HepG2 (cell line): ENCODE measurements around the gene XPC. TPM values are rescaled to one million over a fixed set of nuclear protein-coding genes. Genes with fewer than 3 reads are reported as not detected.

Experiments
- ATAC-seq: fragments of 200-7000 bp; cut with Tn5 transposase; 3 replicates; pipeline ENCODE4 v1.9.1; 2020; ENCODE audit warnings: mild to moderate bottlenecking, moderate library complexity
- BruUV-seq: library from RNA; stranded (reverse); fragments of 400-500 nt; replicated peaks from 2 replicates; lab custom pipeline; 2021; lab: Mats Ljungman, UMichigan
- CTCF ChIA-PET: fragments of 300-600 bp; formaldehyde crosslinking; extraction: SDS; loops from one replicate; lab custom pipeline; 2021; ENCODE audit warnings: low total read pairs, inconsistent platforms, low intra/inter-chr PET ratio; lab: Yijun Ruan, JAX
- POLR2A ChIA-PET: fragments of 350-600 bp; sonication (Branson Sonifier 250); formaldehyde crosslinking; loops from one replicate; lab custom pipeline; 2020; ENCODE audit warnings: antibody characterized with exemption, inconsistent platforms; lab: Yijun Ruan, JAX
- DNase-seq: peaks from one replicate; pipeline ENCODE4 v3.0.0-alpha.2; 2015; ENCODE audit warnings: low spot score
- FAIRE-seq: peaks from 3 replicates; lab custom pipeline; 2011; peaks lifted over from hg19 to GRCh38; lab: Jason Lieb, UNC
- H2AFZ ChIP-seq: one replicate; pipeline ENCODE4 v1.6.1; 2011; ENCODE audit warnings: low read length, inconsistent platforms
- H3K27ac ChIP-seq: fragments of 300-600 bp; 3 replicates; pipeline ENCODE4 v1.8.0; 2011; ENCODE audit warnings: mixed run types, mild to moderate bottlenecking, mixed read lengths, low read length, inconsistent platforms; ENCODE audit not compliant: insufficient read depth; ENCODE audit errors: extremely low read length
- H3K27me3 ChIP-seq, 2 experiments: fragments of 200-600 bp in 1 of 2; 2 replicates in 1 of 2; 3 replicates in 1 of 2; pipeline versions ENCODE4 v1.6.0 to v1.8.0; 2011; ENCODE audit warnings: low read length in 2 of 2, mild to moderate bottlenecking in 2 of 2, moderate library complexity in 2 of 2, inconsistent platforms in 1 of 2; ENCODE audit not compliant: insufficient read depth in 2 of 2, control insufficient read depth in 1 of 2
- H3K36me3 ChIP-seq, 2 experiments: fragments of 200-600 bp in 1 of 2; replicated peaks in 1 of 2; 2 replicates in 1 of 2; 3 replicates in 1 of 2; pipeline versions ENCODE4 v1.5.1 to v1.8.0; 2011; ENCODE audit warnings: low read length in 2 of 2, inconsistent platforms in 1 of 2; ENCODE audit not compliant: insufficient read depth in 2 of 2, control insufficient read depth in 1 of 2
- H3K4me1 ChIP-seq: 2 replicates; pipeline ENCODE4 v1.5.1; 2012; ENCODE audit warnings: low read length, inconsistent platforms; ENCODE audit not compliant: insufficient read depth
- H3K4me2 ChIP-seq: 2 replicates; pipeline ENCODE4 v1.6.0; 2011; ENCODE audit warnings: low read depth, low read length, inconsistent platforms
- H3K4me3 ChIP-seq, 3 experiments: fragments of 200-600 bp in 1 of 3; sonication (generic), shearing (Covaris generic) in 1 of 3; replicated peaks in 1 of 3; 2 replicates each; pipeline ENCODE4 v1.5.1; 2011 to 2016; ENCODE audit warnings: low read length in 3 of 3, inconsistent platforms in 2 of 3, low read depth in 2 of 3, mild to moderate bottlenecking in 2 of 3, control low read depth in 1 of 3, mixed read lengths in 1 of 3; ENCODE audit not compliant: insufficient read depth in 1 of 3
- H3K79me2 ChIP-seq: one replicate; pipeline ENCODE4 v1.6.1; 2011; ENCODE audit warnings: low read length, inconsistent platforms; ENCODE audit not compliant: insufficient read depth
- H3K9ac ChIP-seq: 2 replicates; pipeline ENCODE4 v1.6.0; 2011; ENCODE audit warnings: mild to moderate bottlenecking, low read depth, low read length, inconsistent platforms; ENCODE audit not compliant: insufficient read depth
- H3K9me3 ChIP-seq: 2 replicates; pipeline ENCODE4 v1.5.1; 2012; ENCODE audit warnings: mild to moderate bottlenecking, low read length
- H4K20me1 ChIP-seq: 2 replicates; pipeline ENCODE4 v1.6.0; 2011; ENCODE audit warnings: inconsistent platforms, mild to moderate bottlenecking, low read length, moderate library complexity; ENCODE audit not compliant: insufficient read depth
- SALL2 ChIP-seq: sonication (generic); formaldehyde crosslinking; IDR thresholded peaks from 2 replicates; pipeline ENCODE4 v1.8.1; 2023; ENCODE audit warnings: mild to moderate bottlenecking, missing genetic modification reagents, inconsistent platforms
- TGIF2 ChIP-seq: IDR thresholded peaks from 2 replicates; pipeline ENCODE4 v1.6.1; 2016; ENCODE audit warnings: control low read depth, missing compliant biosample characterization
- THAP11 ChIP-seq: IDR thresholded peaks from 2 replicates; pipeline ENCODE4 v1.6.1; 2016; ENCODE audit warnings: missing biosample characterization, missing genetic modification reagents
- WIZ ChIP-seq: sonication (generic); formaldehyde crosslinking; IDR thresholded peaks from 2 replicates; pipeline ENCODE4 v1.5.1; 2020; ENCODE audit warnings: mild to moderate bottlenecking, missing genetic modification reagents
- XRCC5 ChIP-seq: fragments of 200-400 bp; formaldehyde crosslinking; optimal IDR thresholded peaks from 2 replicates; pipeline ENCODE3; 2017; ENCODE audit warnings: mild to moderate bottlenecking, low read length
- ZNF33B ChIP-seq: sonication (generic); formaldehyde crosslinking; IDR thresholded peaks from 2 replicates; pipeline ENCODE4 v1.5.1; 2020; ENCODE audit warnings: mild to moderate bottlenecking, missing genetic modification reagents
- ZNF788 ChIP-seq: sonication (generic); formaldehyde crosslinking; IDR thresholded peaks from 2 replicates; pipeline ENCODE4 v1.5.0; 2020; ENCODE audit warnings: mild to moderate bottlenecking, missing genetic modification reagents, borderline replicate concordance
- WGBS: methylation state at CpG from one replicate; pipeline ENCODE4 v1.1.6; 2017; ENCODE audit warnings: low lambda C conversion rate; 5-methylcytosine and 5-hydroxymethylcytosine counted together
- in situ Hi-C: cut with HindIII; loops from 2 replicates; pipeline ENCODE4 v1.10.0; 2017; ENCODE audit warnings: low pct_unique_long_range_greater_than_20kb; ENCODE audit not compliant: extremely low pct_ligation_motif_present
- intact Hi-C: fragments of 100-400 bp; cut with micrococcal nuclease; formaldehyde crosslinking; loops from one replicate; pipeline ENCODE4 v1.10.0; 2022; ENCODE audit not compliant: unreplicated experiment
- polyA plus RNA-seq, 8 experiments: library from polyadenylated mRNA; depleted of rRNA in 3 of 8; stranded (reverse) in 7 of 8; unstranded in 1 of 8; fragments of >200 nt; fragmentation: Illumina TruSeq in 4 of 8; extraction: Trizol in 4 of 8; gene quantifications; 2 replicates each; pipeline versions ENCODE4 v1.2.1 to v1.2.3, GENCODE V29; 2011 to 2016; ENCODE audit warnings: low read depth in 4 of 8, missing spikeins in 1 of 8, mixed read lengths in 1 of 8; ENCODE audit not compliant: insufficient read depth in 1 of 8
- total RNA-seq, 5 experiments: library from RNA; depleted of rRNA; stranded (reverse); fragments of >200 nt; fragmentation: Illumina TruSeq; extraction: Trizol; gene quantifications; 2 replicates each; pipeline ENCODE4 v1.2.3, GENCODE V29; 2016; ENCODE audit warnings: low read depth in 1 of 5
- TF ChIP-seq, protein P1 (sequence below): sonication (generic); formaldehyde crosslinking; IDR thresholded peaks from 2 replicates; pipeline ENCODE4 v1.5.0; 2020; ENCODE audit warnings: mild to moderate bottlenecking, missing genetic modification reagents, moderate library complexity
- TF ChIP-seq, protein P2 (sequence below): sonication (generic); formaldehyde crosslinking; IDR thresholded peaks from 2 replicates; pipeline ENCODE4 v1.5.0; 2020; ENCODE audit warnings: mild to moderate bottlenecking, missing genetic modification reagents
- TF ChIP-seq, protein P3 (sequence below): IDR thresholded peaks from 2 replicates; pipeline ENCODE4 v1.6.1; 2016; ENCODE audit warnings: missing compliant biosample characterization, missing genetic modification reagents, borderline replicate concordance

Gene XPC
- total and polyA plus RNA-seq, 2 of the 13 experiments (the other 11 are each of a cell fraction or from before 2014, with no cell fraction given) = 9.4 to 24.1 TPM

DNA sequence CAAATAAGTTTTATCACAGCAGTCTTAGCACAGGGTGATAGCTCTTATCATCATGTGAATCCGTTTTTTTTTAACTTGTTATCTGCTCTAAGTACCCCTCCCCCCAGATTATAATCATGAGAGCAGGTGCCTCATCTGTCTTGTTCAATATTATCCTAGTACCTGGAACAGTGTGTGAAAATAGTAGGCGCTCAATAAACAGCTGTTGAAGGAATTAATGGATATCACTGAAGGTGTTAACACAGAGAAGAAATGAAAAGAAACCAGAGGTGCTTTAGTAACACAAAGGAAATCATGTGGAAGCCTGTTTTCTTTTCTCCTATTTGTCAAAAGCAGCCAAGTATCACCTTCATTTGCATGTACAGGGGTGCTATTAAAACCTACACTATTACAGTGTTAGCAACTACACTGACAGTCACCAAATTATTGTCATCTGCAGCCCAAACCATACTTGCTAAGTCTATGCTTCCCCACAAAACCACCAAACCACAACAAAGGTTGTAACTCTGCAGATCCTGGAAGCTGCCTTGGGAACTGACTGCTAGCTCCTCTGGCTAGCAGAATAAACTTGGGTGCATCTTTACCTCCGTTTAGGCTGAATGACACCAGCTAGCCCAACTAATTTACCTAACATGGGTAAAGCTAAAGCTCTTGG, 2.9 kb downstream of the XPC start:
- intact Hi-C loops = loop anchor here (5.0 kb wide), 1 partner anchor 1208 kb away; no protein-coding TSS in a partner anchor
- FAIRE-seq = no peak

More for the DNA sequence above, 2.9 kb downstream of the XPC start:
- no TSS peak for BruUV-seq
- Histone ChIP-seq H4K20me1 (no peaks in the 10 kb centered on the region), H3K27ac (no peak overlapping the region), H3K9ac (no peak overlapping the region), H3K79me2 (peaks cover 54% of the 10 kb centered on the region), H3K4me2 (peak overlapping the region; percentile 9), H3K9me3 (no peaks in the 10 kb centered on the region), H3K36me3 (peaks cover 8 to 28% of the 10 kb centered on the region in 2 experiments), H2AFZ (no peak overlapping the region), H3K27me3 (no peaks in the 10 kb centered on the region; a peak in 1 of 5 replicates), H3K4me1 (peaks cover 42% of the 10 kb centered on the region), H3K4me3 (no peak overlapping the region)
- DNase-seq (no peak), ATAC-seq (no peak)
- POLR2A ChIA-PET = interaction anchor here (0.6 to 0.9 kb wide), 2 partner anchors 51 kb away, joined by 3 read pairs; partner anchors contain the start of genes CHCHD4 and TMEM43
- in situ Hi-C loops = no loop called here
- WGBS = 86% methylated on average over 3 of the region's 3 CpGs
- CTCF ChIA-PET = no interaction called here
- TF ChIP-seq, protein P1, sequence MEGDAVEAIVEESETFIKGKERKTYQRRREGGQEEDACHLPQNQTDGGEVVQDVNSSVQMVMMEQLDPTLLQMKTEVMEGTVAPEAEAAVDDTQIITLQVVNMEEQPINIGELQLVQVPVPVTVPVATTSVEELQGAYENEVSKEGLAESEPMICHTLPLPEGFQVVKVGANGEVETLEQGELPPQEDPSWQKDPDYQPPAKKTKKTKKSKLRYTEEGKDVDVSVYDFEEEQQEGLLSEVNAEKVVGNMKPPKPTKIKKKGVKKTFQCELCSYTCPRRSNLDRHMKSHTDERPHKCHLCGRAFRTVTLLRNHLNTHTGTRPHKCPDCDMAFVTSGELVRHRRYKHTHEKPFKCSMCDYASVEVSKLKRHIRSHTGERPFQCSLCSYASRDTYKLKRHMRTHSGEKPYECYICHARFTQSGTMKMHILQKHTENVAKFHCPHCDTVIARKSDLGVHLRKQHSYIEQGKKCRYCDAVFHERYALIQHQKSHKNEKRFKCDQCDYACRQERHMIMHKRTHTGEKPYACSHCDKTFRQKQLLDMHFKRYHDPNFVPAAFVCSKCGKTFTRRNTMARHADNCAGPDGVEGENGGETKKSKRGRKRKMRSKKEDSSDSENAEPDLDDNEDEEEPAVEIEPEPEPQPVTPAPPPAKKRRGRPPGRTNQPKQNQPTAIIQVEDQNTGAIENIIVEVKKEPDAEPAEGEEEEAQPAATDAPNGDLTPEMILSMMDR (CRISPR knock-in tag) = no peak
- no peak for TF ChIP-seq TGIF2 (CRISPR knock-in tag)
- no peak for TF ChIP-seq SALL2 (CRISPR knock-in tag)
- no peak for TF ChIP-seq ZNF33B (CRISPR knock-in tag)
- TF ChIP-seq THAP11 = no peak
- no peak for TF ChIP-seq ZNF788 (CRISPR knock-in tag)
- TF ChIP-seq XRCC5 = no peak
- TF ChIP-seq, protein P2, sequence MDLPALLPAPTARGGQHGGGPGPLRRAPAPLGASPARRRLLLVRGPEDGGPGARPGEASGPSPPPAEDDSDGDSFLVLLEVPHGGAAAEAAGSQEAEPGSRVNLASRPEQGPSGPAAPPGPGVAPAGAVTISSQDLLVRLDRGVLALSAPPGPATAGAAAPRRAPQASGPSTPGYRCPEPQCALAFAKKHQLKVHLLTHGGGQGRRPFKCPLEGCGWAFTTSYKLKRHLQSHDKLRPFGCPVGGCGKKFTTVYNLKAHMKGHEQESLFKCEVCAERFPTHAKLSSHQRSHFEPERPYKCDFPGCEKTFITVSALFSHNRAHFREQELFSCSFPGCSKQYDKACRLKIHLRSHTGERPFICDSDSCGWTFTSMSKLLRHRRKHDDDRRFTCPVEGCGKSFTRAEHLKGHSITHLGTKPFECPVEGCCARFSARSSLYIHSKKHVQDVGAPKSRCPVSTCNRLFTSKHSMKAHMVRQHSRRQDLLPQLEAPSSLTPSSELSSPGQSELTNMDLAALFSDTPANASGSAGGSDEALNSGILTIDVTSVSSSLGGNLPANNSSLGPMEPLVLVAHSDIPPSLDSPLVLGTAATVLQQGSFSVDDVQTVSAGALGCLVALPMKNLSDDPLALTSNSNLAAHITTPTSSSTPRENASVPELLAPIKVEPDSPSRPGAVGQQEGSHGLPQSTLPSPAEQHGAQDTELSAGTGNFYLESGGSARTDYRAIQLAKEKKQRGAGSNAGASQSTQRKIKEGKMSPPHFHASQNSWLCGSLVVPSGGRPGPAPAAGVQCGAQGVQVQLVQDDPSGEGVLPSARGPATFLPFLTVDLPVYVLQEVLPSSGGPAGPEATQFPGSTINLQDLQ (CRISPR knock-in tag) = no peak
- TF ChIP-seq WIZ (CRISPR knock-in tag) = no peak
- TF ChIP-seq, protein P3, sequence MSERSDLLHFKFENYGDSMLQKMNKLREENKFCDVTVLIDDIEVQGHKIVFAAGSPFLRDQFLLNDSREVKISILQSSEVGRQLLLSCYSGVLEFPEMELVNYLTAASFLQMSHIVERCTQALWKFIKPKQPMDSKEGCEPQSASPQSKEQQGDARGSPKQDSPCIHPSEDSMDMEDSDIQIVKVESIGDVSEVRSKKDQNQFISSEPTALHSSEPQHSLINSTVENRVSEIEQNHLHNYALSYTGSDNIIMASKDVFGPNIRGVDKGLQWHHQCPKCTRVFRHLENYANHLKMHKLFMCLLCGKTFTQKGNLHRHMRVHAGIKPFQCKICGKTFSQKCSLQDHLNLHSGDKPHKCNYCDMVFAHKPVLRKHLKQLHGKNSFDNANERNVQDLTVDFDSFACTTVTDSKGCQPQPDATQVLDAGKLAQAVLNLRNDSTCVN (CRISPR knock-in tag) = no peak
